H9 (cell line): ENCODE measurements around the gene KPNA2. TPM values are rescaled to one million over a fixed set of nuclear protein-coding genes. Genes with fewer than 3 reads are reported as not detected.

Source experiments
- DNase-seq: peaks from one replicate; pipeline ENCODE4 v3.0.0-alpha.2; 2017
- H2AFZ ChIP-seq: one replicate; pipeline ENCODE4 v1.6.1; 2013; ENCODE audit warnings: mild to moderate bottlenecking, low read length, control low read depth, moderate library complexity
- H2AK5ac ChIP-seq: 2 replicates; pipeline ENCODE4 v1.6.1; 2013; ENCODE audit warnings: low read length, control low read depth, mixed read lengths; ENCODE audit not compliant: insufficient read length
- H2BK120ac ChIP-seq: one replicate; pipeline ENCODE4 v1.6.1; 2013; ENCODE audit warnings: low read depth, mild to moderate bottlenecking, low read length, control low read depth, inconsistent platforms; ENCODE audit not compliant: poor library complexity, severe bottlenecking
- H2BK12ac ChIP-seq: 2 replicates; pipeline ENCODE4 v1.6.1; 2013; ENCODE audit warnings: low read length, control low read depth, mixed read lengths, low read depth; ENCODE audit not compliant: insufficient read length
- H2BK15ac ChIP-seq: 2 replicates; pipeline ENCODE4 v1.6.1; 2013; ENCODE audit warnings: low read depth, low read length, control low read depth
- H2BK20ac ChIP-seq: one replicate; pipeline ENCODE4 v1.6.1; 2013; ENCODE audit warnings: low read depth, mild to moderate bottlenecking, low read length, control low read depth, inconsistent platforms; ENCODE audit not compliant: poor library complexity, severe bottlenecking
- H2BK5ac ChIP-seq: 2 replicates; pipeline ENCODE4 v1.6.1; 2013; ENCODE audit warnings: low read length, control low read depth, mixed read lengths; ENCODE audit not compliant: insufficient read length
- H3K14ac ChIP-seq: 2 replicates; pipeline ENCODE4 v1.6.1; 2013; ENCODE audit warnings: low read length, control low read depth; ENCODE audit not compliant: insufficient read depth
- H3K18ac ChIP-seq: 2 replicates; pipeline ENCODE4 v1.6.1; 2013; ENCODE audit warnings: low read depth, mild to moderate bottlenecking, mixed read lengths, low read length, control low read depth; ENCODE audit not compliant: insufficient read length
- H3K23ac ChIP-seq: 2 replicates; pipeline ENCODE4 v1.6.1; 2013; ENCODE audit warnings: low read length, control low read depth, mixed read lengths, low read depth; ENCODE audit not compliant: insufficient read length
- H3K23me2 ChIP-seq: 2 replicates; pipeline ENCODE4 v1.6.1; 2013; ENCODE audit warnings: low read depth, mild to moderate bottlenecking, mixed read lengths, low read length, control low read depth; ENCODE audit not compliant: insufficient read length, poor library complexity, severe bottlenecking
- H3K27ac ChIP-seq: 2 replicates; pipeline ENCODE4 v1.5.1; 2013; ENCODE audit warnings: low read length, control low read depth, mixed read lengths, low read depth; ENCODE audit not compliant: insufficient read length
- H3K27me3 ChIP-seq: 2 replicates; pipeline ENCODE4 v1.6.1; 2013; ENCODE audit warnings: low read length, control low read depth, inconsistent platforms; ENCODE audit not compliant: insufficient read depth
- H3K4ac ChIP-seq: 2 replicates; pipeline ENCODE4 v1.6.1; 2013; ENCODE audit warnings: low read depth, mild to moderate bottlenecking, control low read depth, inconsistent platforms, low read length, moderate library complexity
- H3K4me1 ChIP-seq: 2 replicates; pipeline ENCODE4 v1.6.1; 2013; ENCODE audit warnings: low read length, control low read depth, inconsistent platforms; ENCODE audit not compliant: insufficient read depth
- H3K4me2 ChIP-seq: 2 replicates; pipeline ENCODE4 v1.6.1; 2013; ENCODE audit warnings: low read length, control low read depth, mixed read lengths; ENCODE audit not compliant: insufficient read length, insufficient read depth
- H3K56ac ChIP-seq: 2 replicates; pipeline ENCODE4 v1.6.1; 2013; ENCODE audit warnings: low read depth, mild to moderate bottlenecking, mixed read lengths, low read length, control low read depth; ENCODE audit not compliant: insufficient read length
- H3K79me1 ChIP-seq: 2 replicates; pipeline ENCODE4 v1.6.1; 2013; ENCODE audit warnings: low read depth, mild to moderate bottlenecking, moderate library complexity, low read length, control low read depth, inconsistent platforms; ENCODE audit not compliant: insufficient read depth, poor library complexity, severe bottlenecking
- H3K79me2 ChIP-seq: 2 replicates; pipeline ENCODE4 v1.6.1; 2013; ENCODE audit warnings: low read length, control low read depth, inconsistent platforms; ENCODE audit not compliant: insufficient read depth
- H3K9ac ChIP-seq: 2 replicates; pipeline ENCODE4 v1.6.1; 2013; ENCODE audit warnings: low read length, control low read depth, mixed read lengths; ENCODE audit not compliant: insufficient read length; ENCODE audit errors: extremely low read depth
- H3K9me3 ChIP-seq: one replicate; pipeline ENCODE4 v1.6.1; 2013; ENCODE audit warnings: low read depth, low read length, inconsistent platforms; ENCODE audit not compliant: control insufficient read depth
- H3T11ph ChIP-seq: one replicate; pipeline ENCODE4 v1.6.1; 2013; ENCODE audit warnings: mild to moderate bottlenecking, low read length, control low read depth, inconsistent platforms
- H4K20me1 ChIP-seq: one replicate; pipeline ENCODE4 v1.6.1; 2013; ENCODE audit not compliant: control insufficient read depth, insufficient read length, insufficient read depth
- H4K5ac ChIP-seq: 2 replicates; pipeline ENCODE4 v1.6.1; 2013; ENCODE audit warnings: low read depth, mild to moderate bottlenecking, mixed read lengths, low read length, control low read depth; ENCODE audit not compliant: insufficient read length
- H4K8ac ChIP-seq: replicated peaks from 2 replicates; pipeline ENCODE4 v1.6.1; 2013; ENCODE audit warnings: low read length, control low read depth, mixed read lengths, low read depth; ENCODE audit not compliant: insufficient read length
- H4K91ac ChIP-seq: 2 replicates; pipeline ENCODE4 v1.6.1; 2013; ENCODE audit warnings: low read depth, mild to moderate bottlenecking, moderate library complexity, mixed read lengths, low read length, control low read depth; ENCODE audit not compliant: insufficient read length
- H3K27ac Mint-ChIP-seq, 3 experiments: 2 replicates in 2 of 3; 3 replicates in 1 of 3; pipeline ENCODE4 v1.8.0; 2020 to 2021; ENCODE audit warnings: mixed read lengths in 3 of 3, mild to moderate bottlenecking in 1 of 3, moderate library complexity in 1 of 3
- H3K27me3 Mint-ChIP-seq: 2 replicates; pipeline ENCODE4 v1.8.0; 2021; ENCODE audit warnings: low read depth, mild to moderate bottlenecking, moderate library complexity, mixed read lengths
- H3K36me3 Mint-ChIP-seq, 3 experiments: 2 replicates in 2 of 3; 3 replicates in 1 of 3; pipeline ENCODE4 v1.8.0; 2020 to 2021; ENCODE audit warnings: low read depth in 3 of 3, mixed read lengths in 3 of 3; ENCODE audit not compliant: insufficient read depth in 1 of 3
- H3K4me1 Mint-ChIP-seq, 2 experiments: 2 replicates each; pipeline ENCODE4 v1.8.0; 2020; ENCODE audit warnings: mixed read lengths in 2 of 2
- H3K4me3 Mint-ChIP-seq, 2 experiments: 2 replicates in 1 of 2; 3 replicates in 1 of 2; pipeline ENCODE4 v1.8.0; 2020 to 2021; ENCODE audit warnings: mild to moderate bottlenecking in 2 of 2, mixed read lengths in 2 of 2, moderate library complexity in 1 of 2
- H3K9me3 Mint-ChIP-seq, 2 experiments: 2 replicates in 1 of 2; 3 replicates in 1 of 2; pipeline ENCODE4 v1.8.0; 2020; ENCODE audit warnings: mild to moderate bottlenecking in 2 of 2, mixed read lengths in 2 of 2, moderate library complexity in 1 of 2
- CTCF ChIP-seq: fragments of 200-600 bp; sonication (generic); conservative IDR thresholded peaks from 3 replicates; pipeline ENCODE4 v1.8.0; 2021; ENCODE audit warnings: antibody characterized with exemption, mild to moderate bottlenecking
- WGBS: extraction: QIAGEN DNeasy Blood & Tissue Kit; methylation state at CpG from one replicate; pipeline ENCODE4 v1.1.7; 2013; ENCODE audit warnings: missing lambda C conversion rate, low lambda C conversion rate, mixed read lengths; ENCODE audit not compliant: insufficient read length; ENCODE audit errors: extremely low coverage; 5-methylcytosine and 5-hydroxymethylcytosine counted together
- total RNA-seq: library from RNA; stranded (reverse); gene quantifications from 2 replicates; pipeline ENCODE4 v1.2.1, GENCODE V29; 2021

The KPNA2 gene
- total RNA-seq, 1 experiment from 2014 or later = 432 TPM

GRCh38 chr17:68094481-68095078 is 59.0 kb downstream of the KPNA2 start:
- Histone ChIP-seq H3K27me3 (no peaks in the 10 kb centered on the region), H2BK12ac (no peak overlapping the region), H3K9me3 (no peaks in the 10 kb centered on the region), H4K91ac (no peak overlapping the region), H4K20me1 (no peaks in the 10 kb centered on the region), H3K56ac (no peak overlapping the region), H3K4me2 (no peak overlapping the region), H2BK120ac (no peak overlapping the region), H3K4ac (no peak overlapping the region), H3K23me2 (no peaks in the 10 kb centered on the region), H3K79me1 (no peaks in the 10 kb centered on the region), H3K18ac (no peak overlapping the region), H2AFZ (no peak overlapping the region), H4K8ac (no peak overlapping the region), H3K4me1 (no peaks in the 10 kb centered on the region), H3K9ac (no peak overlapping the region), H3K14ac (no peak overlapping the region), H4K5ac (no peak overlapping the region), H3K27ac (no peak overlapping the region), H2BK20ac (no peak overlapping the region), H3K79me2 (no peaks in the 10 kb centered on the region), H2BK15ac (no peak overlapping the region), H3K23ac (no peak overlapping the region), H3T11ph (no peak overlapping the region), H2AK5ac (no peak overlapping the region), H2BK5ac (no peak overlapping the region)
- TF ChIP-seq CTCF = no peak
- Mint-ChIP-seq H3K4me3 (no peak overlapping the region), H3K9me3 (peaks cover 0 to 3% of the 10 kb centered on the region in 2 experiments; a peak in 1 of 5 replicates), H3K27me3 (peaks cover 2% of the 10 kb centered on the region; the same call in 1 of the 2 replicates), H3K36me3 (peaks cover 0 to 2% (median 0%) of the 10 kb centered on the region in 3 experiments; a peak in 1 of 7 replicates), H3K4me1 (peaks cover 0 to 6% of the 10 kb centered on the region in 2 experiments; a peak in 2 of 4 replicates), H3K27ac (no peak overlapping the region)
- DNase-seq = no peak
- WGBS = no CpG with 5 or more reads among the region's 11 CpGs
